Suprapubic skin (tissue), 4 donors: ENCODE measurements around the gene FMN1.

Experiments used
- CTCF ChIP-seq, 2 donors: fragments of 200-600 bp in 1 of 2; fragments of 450-650 bp in 1 of 2; sonication (generic) in 1 of 2; IDR thresholded peaks; one replicate each; pipeline ENCODE4 v1.5.1; 2016 to 2019; ENCODE audit warnings: antibody characterized with exemption in 2 of 2, mild to moderate bottlenecking in 1 of 2, moderate library complexity in 1 of 2
- EP300 ChIP-seq: sonication (generic); formaldehyde crosslinking; IDR thresholded peaks from one replicate; pipeline ENCODE4 v1.6.1; 2017; ENCODE audit warnings: antibody characterized with exemption
- POLR2A ChIP-seq, 2 donors: fragments of 450-650 bp; IDR thresholded peaks; one replicate each; pipeline ENCODE4 v1.6.1; 2017; ENCODE audit warnings: antibody characterized with exemption in 2 of 2, mild to moderate bottlenecking in 2 of 2, moderate library complexity in 2 of 2
- POLR2AphosphoS5 ChIP-seq, 3 donors: sonication (generic); formaldehyde crosslinking; IDR thresholded peaks; one replicate each; pipeline ENCODE4 v1.6.1; 2017; ENCODE audit warnings: antibody characterized with exemption in 3 of 3

GRCh38 chr15:32889214-32889613 is 305.3 kb downstream of the FMN1 start:
- TF ChIP-seq POLR2AphosphoS5 (IDR thresholded peaks at IDR 0.05) = no peak
- no peak for TF ChIP-seq POLR2A (IDR thresholded peaks at IDR 0.05)
- no peak for TF ChIP-seq EP300
- TF ChIP-seq CTCF (IDR thresholded peaks at IDR 0.05) = no peak
